Measurements from ENCODE around the gene XCL1.

- TF ChIP-seq CTCF (IDR thresholded peaks at IDR 0.05) = no peak
- no peak for TF ChIP-seq POLR2A (IDR thresholded peaks at IDR 0.05)
- TF ChIP-seq POLR2AphosphoS5 (IDR thresholded peaks at IDR 0.05) = no peak
Observed at GRCh38 chr1:168570652-168571051, 5.8 kb upstream of the XCL1 start.

Measured in gastroesophageal sphincter (tissue), 3 donors.